ENCODE data around the gene SMAD1.
A peak's percentile ranks its signal among the peaks of the same experiment; 100 is the strongest.

SMAD1 gene

DNA sequence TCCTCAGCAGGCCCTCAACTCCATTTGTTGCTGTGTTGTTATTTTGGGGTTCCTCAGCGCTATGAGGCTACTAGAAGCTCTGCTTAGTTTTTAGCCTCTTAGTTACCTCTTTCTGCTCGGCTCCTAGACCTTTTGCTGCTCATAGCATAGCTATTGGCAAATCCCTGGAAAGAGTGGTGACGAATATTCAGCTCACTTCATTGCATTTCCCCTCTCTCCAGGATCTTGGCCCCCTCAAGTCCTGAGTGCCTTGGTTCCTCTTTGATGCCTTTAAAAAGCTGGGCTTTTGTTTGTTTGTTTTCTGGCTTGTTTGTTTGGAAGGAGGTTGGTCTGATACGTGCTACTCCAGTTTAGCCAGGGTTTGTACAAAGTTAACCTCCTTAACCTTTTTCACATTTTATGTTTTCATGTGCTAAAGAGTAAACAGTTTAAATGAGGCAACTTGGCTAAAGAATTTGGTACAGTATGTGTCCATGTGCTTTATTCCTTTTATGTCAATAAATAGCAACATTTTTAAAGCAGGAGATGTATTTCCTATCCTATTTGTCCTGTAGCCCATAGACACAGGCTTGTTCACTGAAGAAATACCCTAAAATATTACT, 31.5 kb downstream of the SMAD1 start:
- no peak for DNase-seq (ENCODE audit: low read depth, low spot score)
- TF ChIP-seq, protein P1, sequence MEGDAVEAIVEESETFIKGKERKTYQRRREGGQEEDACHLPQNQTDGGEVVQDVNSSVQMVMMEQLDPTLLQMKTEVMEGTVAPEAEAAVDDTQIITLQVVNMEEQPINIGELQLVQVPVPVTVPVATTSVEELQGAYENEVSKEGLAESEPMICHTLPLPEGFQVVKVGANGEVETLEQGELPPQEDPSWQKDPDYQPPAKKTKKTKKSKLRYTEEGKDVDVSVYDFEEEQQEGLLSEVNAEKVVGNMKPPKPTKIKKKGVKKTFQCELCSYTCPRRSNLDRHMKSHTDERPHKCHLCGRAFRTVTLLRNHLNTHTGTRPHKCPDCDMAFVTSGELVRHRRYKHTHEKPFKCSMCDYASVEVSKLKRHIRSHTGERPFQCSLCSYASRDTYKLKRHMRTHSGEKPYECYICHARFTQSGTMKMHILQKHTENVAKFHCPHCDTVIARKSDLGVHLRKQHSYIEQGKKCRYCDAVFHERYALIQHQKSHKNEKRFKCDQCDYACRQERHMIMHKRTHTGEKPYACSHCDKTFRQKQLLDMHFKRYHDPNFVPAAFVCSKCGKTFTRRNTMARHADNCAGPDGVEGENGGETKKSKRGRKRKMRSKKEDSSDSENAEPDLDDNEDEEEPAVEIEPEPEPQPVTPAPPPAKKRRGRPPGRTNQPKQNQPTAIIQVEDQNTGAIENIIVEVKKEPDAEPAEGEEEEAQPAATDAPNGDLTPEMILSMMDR (IDR thresholded peaks at IDR 0.05; ENCODE audit: low read depth, low read length), result no peak
- in situ Hi-C loops (cut with HindIII; ENCODE audit: low sequenced_read_pairs), result no loop called here
- no peak overlapping the region for H3K4me3 ChIP-seq (ENCODE audit: low read depth, low read length)

DNA sequence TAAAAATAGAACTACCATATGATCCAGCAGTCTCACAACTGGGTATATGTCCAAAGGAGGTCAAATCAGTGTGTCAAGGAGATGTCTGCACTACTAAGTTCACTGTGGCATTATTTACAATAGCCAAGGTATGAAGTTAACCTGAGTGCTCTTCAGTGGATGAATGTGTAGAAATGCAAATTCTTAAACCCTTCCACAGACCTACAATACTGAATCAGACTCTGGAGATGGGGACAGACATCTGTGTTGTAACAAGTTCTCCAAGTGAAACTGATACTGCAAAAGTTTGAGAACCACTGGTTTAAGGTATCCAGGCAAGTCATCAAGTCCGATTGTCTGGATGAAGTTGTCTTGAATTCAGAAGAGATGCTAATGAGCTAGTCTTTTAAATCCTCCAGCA, 38.5 kb downstream of the SMAD1 start:
- no peak overlapping the region for H3K4me3 ChIP-seq (ENCODE audit: low read depth, low read length)
- DNase-seq (ENCODE audit: low read depth, low spot score), result no peak
- TF ChIP-seq, protein P1 (IDR thresholded peaks at IDR 0.05; ENCODE audit: low read depth, low read length), result no peak
- in situ Hi-C loops (cut with HindIII; ENCODE audit: low sequenced_read_pairs), result no loop called here

DNA sequence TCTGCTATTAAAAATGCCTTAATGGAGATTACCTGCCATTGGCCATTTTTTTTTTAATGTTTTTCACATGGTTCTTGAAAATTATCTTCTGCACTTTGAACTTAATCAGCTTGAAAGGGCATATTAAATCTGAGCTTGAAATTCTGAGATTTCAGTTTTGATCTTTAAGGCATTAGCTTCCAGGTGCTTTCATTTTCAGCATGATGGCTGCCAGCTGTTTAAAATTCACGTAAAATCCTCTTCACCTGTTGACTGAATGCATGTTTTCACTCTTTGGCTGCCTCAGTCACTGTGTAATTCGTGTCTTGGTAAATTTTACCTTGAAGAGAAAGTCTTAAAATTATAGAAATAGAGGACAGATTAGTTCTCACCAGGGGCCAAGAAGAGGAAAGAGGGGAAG, 39.6 kb downstream of the SMAD1 start:
- in situ Hi-C loops (cut with HindIII; ENCODE audit: low sequenced_read_pairs), result no loop called here
- H3K4me3 ChIP-seq (ENCODE audit: low read depth, low read length), result no peak overlapping the region
- TF ChIP-seq, protein P1 (IDR thresholded peaks at IDR 0.05; ENCODE audit: low read depth, low read length), result no peak
- no peak for DNase-seq (ENCODE audit: low read depth, low spot score)

DNA sequence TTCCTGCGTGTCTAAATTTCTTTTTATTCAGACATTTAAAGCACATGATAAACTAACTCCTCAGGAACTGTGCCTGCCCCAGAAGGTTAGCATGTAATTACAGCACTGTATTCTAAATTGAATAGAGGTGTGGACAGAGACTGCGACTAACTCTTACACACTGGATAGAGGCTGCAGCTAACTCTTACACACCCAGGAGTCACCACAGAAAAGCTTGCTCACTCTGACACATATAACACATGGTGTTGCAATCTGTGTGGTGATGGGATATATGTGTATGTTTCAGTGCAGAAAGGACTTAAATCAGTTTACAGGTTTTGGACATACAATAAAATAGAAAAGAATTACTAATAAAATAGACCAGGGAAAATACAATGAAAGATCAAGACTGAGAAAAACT, 41.5 kb downstream of the SMAD1 start:
- in situ Hi-C loops (cut with HindIII; ENCODE audit: low sequenced_read_pairs), result no loop called here
- TF ChIP-seq, protein P1 (IDR thresholded peaks at IDR 0.05; ENCODE audit: low read depth, low read length), result no peak
- no peak overlapping the region for H3K4me3 ChIP-seq (ENCODE audit: low read depth, low read length)
- DNase-seq (ENCODE audit: low read depth, low spot score), result no peak

- DNase-seq (ENCODE audit: low read depth, low spot score), result no peak
- H3K4me3 ChIP-seq (ENCODE audit: low read depth, low read length), result no peak overlapping the region
- in situ Hi-C loops (cut with HindIII; ENCODE audit: low sequenced_read_pairs), result no loop called here
- TF ChIP-seq, protein P1 (IDR thresholded peaks at IDR 0.05; ENCODE audit: low read depth, low read length), result no peak
These were observed 42.9 kb downstream of the SMAD1 start for GRCh38 chr4:145524552-145524951.

DNA sequence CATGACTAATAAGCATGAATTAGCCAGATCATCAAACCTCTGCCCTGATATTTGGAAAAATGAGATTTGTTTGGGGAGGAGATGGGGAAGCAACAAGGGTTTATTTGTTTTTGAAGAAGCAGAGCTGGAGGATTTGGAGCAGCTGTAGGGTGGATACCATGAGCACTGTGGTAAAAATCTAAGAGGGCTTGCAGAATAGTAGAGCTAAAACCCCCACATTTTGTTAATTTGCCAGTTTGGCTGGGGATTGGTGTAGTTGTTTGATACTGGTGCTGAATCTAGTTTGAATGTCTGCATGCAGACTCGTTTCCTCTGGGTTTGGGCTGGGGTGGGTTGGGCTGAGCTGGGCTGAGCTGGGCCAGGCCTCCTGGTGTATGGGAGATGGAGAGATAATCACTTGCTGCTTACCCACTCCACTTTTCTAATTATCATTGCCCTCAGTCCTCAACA, 43.7 kb downstream of the SMAD1 start:
- DNase-seq (ENCODE audit: low read depth, low spot score), result peak; percentile 5
- TF ChIP-seq, protein P1 (IDR thresholded peaks at IDR 0.05; ENCODE audit: low read depth, low read length), result no peak
- in situ Hi-C loops (cut with HindIII; ENCODE audit: low sequenced_read_pairs), result no loop called here
- H3K4me3 ChIP-seq (ENCODE audit: low read depth, low read length), result no peak overlapping the region
